Measurements from ENCODE around the gene SELENOP. TPM values are rescaled to one million over a fixed set of nuclear protein-coding genes. Genes with fewer than 3 reads are reported as not detected.
A peak's percentile ranks its signal among the peaks of the same experiment; 100 is the strongest.

Gene SELENOP
- total and polyA plus RNA-seq, 9 of the 15 experiments (the other 6 are each of a cell fraction or from before 2014, with no cell fraction given), result 3.2 to 6.3 (median 4.5) TPM

DNA sequence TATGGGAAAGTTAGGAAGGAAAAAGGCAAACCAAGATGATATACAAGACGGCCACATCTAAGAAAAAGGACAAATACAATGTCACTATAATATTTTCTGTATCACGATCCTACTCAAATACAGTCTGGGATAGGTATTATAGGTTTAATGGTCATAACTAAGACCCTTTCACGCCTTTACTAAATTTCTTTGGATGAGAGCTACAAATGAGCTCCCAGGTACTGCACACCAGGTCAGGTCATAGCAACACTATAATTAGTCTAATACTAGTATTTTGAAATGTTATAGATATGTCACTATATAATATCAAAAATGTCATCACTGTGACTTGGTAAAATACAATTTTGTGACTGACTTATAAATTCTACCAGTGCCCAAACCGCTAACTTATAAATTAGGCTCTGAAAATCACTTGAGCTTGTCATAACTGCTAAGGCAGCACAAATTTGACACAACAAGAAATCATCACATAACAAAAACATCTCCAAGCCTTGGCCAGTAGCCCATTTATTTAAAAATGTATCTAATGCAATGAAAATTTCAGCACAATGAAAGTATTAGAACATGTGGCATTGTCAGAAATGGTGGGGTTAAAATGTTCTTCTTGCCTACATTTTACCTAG is 6.9 kb downstream of the SELENOP start:
- H3K79me2 ChIP-seq (ENCODE audit: control insufficient read depth, insufficient read depth, low read length), result no peaks in the 10 kb centered on the region
- no peaks in the 10 kb centered on the region for H3K9me1 ChIP-seq (ENCODE audit: control insufficient read depth, insufficient read depth, low read length)
- ChIA-PET POLR2A (interaction anchor here (0.5 kb wide), 1 partner anchor 74 kb away, joined by 3 read pairs; no protein-coding TSS in a partner anchor), CTCF (ENCODE audit: low intra/inter-chr PET ratio) (no interaction called here)
- no peak overlapping the region for H3K4me3 ChIP-seq
- no peaks in the 10 kb centered on the region for H3K36me3 ChIP-seq (ENCODE audit: control insufficient read depth, insufficient read depth, low read length)
- TF ChIP-seq ELF1 (tag; IDR thresholded peaks at IDR 0.05) (no peak), ZNF146 (CRISPR knock-in tag; IDR thresholded peaks at IDR 0.05; ENCODE audit: unreplicated experiment) (no peak), GABPB1 (CRISPR knock-in tag; IDR thresholded peaks at IDR 0.05) (no peak), ZNF316 (IDR thresholded peaks at IDR 0.05) (peak; percentile 37), TCF3 (CRISPR knock-in tag; IDR thresholded peaks at IDR 0.05) (no peak), RBM25 (IDR thresholded peaks at IDR 0.05; ENCODE audit: low read depth, low read length, severe bottlenecking) (no peak), ZNF780A (CRISPR knock-in tag; IDR thresholded peaks at IDR 0.05) (no peak), THRAP3 (IDR thresholded peaks at IDR 0.05; ENCODE audit: borderline replicate concordance) (no peak), C11orf30 (IDR thresholded peaks at IDR 0.05; ENCODE audit: low read depth) (0 out of 2 replicates have a peak, but pooled peaks have one; percentile 24)
- TF ChIP-seq, protein P1, sequence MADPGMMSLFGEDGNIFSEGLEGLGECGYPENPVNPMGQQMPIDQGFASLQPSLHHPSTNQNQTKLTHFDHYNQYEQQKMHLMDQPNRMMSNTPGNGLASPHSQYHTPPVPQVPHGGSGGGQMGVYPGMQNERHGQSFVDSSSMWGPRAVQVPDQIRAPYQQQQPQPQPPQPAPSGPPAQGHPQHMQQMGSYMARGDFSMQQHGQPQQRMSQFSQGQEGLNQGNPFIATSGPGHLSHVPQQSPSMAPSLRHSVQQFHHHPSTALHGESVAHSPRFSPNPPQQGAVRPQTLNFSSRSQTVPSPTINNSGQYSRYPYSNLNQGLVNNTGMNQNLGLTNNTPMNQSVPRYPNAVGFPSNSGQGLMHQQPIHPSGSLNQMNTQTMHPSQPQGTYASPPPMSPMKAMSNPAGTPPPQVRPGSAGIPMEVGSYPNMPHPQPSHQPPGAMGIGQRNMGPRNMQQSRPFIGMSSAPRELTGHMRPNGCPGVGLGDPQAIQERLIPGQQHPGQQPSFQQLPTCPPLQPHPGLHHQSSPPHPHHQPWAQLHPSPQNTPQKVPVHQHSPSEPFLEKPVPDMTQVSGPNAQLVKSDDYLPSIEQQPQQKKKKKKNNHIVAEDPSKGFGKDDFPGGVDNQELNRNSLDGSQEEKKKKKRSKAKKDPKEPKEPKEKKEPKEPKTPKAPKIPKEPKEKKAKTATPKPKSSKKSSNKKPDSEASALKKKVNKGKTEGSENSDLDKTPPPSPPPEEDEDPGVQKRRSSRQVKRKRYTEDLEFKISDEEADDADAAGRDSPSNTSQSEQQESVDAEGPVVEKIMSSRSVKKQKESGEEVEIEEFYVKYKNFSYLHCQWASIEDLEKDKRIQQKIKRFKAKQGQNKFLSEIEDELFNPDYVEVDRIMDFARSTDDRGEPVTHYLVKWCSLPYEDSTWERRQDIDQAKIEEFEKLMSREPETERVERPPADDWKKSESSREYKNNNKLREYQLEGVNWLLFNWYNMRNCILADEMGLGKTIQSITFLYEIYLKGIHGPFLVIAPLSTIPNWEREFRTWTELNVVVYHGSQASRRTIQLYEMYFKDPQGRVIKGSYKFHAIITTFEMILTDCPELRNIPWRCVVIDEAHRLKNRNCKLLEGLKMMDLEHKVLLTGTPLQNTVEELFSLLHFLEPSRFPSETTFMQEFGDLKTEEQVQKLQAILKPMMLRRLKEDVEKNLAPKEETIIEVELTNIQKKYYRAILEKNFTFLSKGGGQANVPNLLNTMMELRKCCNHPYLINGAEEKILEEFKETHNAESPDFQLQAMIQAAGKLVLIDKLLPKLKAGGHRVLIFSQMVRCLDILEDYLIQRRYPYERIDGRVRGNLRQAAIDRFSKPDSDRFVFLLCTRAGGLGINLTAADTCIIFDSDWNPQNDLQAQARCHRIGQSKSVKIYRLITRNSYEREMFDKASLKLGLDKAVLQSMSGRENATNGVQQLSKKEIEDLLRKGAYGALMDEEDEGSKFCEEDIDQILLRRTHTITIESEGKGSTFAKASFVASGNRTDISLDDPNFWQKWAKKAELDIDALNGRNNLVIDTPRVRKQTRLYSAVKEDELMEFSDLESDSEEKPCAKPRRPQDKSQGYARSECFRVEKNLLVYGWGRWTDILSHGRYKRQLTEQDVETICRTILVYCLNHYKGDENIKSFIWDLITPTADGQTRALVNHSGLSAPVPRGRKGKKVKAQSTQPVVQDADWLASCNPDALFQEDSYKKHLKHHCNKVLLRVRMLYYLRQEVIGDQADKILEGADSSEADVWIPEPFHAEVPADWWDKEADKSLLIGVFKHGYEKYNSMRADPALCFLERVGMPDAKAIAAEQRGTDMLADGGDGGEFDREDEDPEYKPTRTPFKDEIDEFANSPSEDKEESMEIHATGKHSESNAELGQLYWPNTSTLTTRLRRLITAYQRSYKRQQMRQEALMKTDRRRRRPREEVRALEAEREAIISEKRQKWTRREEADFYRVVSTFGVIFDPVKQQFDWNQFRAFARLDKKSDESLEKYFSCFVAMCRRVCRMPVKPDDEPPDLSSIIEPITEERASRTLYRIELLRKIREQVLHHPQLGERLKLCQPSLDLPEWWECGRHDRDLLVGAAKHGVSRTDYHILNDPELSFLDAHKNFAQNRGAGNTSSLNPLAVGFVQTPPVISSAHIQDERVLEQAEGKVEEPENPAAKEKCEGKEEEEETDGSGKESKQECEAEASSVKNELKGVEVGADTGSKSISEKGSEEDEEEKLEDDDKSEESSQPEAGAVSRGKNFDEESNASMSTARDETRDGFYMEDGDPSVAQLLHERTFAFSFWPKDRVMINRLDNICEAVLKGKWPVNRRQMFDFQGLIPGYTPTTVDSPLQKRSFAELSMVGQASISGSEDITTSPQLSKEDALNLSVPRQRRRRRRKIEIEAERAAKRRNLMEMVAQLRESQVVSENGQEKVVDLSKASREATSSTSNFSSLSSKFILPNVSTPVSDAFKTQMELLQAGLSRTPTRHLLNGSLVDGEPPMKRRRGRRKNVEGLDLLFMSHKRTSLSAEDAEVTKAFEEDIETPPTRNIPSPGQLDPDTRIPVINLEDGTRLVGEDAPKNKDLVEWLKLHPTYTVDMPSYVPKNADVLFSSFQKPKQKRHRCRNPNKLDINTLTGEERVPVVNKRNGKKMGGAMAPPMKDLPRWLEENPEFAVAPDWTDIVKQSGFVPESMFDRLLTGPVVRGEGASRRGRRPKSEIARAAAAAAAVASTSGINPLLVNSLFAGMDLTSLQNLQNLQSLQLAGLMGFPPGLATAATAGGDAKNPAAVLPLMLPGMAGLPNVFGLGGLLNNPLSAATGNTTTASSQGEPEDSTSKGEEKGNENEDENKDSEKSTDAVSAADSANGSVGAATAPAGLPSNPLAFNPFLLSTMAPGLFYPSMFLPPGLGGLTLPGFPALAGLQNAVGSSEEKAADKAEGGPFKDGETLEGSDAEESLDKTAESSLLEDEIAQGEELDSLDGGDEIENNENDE (IDR thresholded peaks at IDR 0.05; ENCODE audit: low read depth, low read length), result no peak
- H3K27me3 ChIP-seq (ENCODE audit: control insufficient read depth in 2 of 2, insufficient read depth in 2 of 2, low read length in 2 of 2), result no peaks in the 10 kb centered on the region
- no peaks in the 10 kb centered on the region for H3K4me1 ChIP-seq (replicated peaks in 1 of 2; ENCODE audit: control insufficient read depth in 2 of 2, insufficient read depth in 2 of 2, low read length in 2 of 2)
- intact Hi-C loops (cut with micrococcal nuclease) (loop anchor here (5.0 kb wide), 1 partner anchor 82 kb away; no protein-coding TSS in a partner anchor), in situ Hi-C loops (cut with MboI) (no loop called here)
- no peak overlapping the region for H3K9ac ChIP-seq (ENCODE audit: insufficient read depth in 1 of 2, low read depth in 2 of 2, low read length in 2 of 2)
- no peak overlapping the region for H3K4me2 ChIP-seq (ENCODE audit: insufficient read depth, low read length)
- H3K9me3 ChIP-seq (replicated peaks; ENCODE audit: control insufficient read depth, insufficient read depth, low read depth, low read length), result no peaks in the 10 kb centered on the region
- 48% methylated on average over 4 of the region's 4 CpGs for WGBS (ENCODE audit: insufficient coverage, low coverage, missing lambda C conversion rate)
- H4K20me1 ChIP-seq (replicated peaks; ENCODE audit: control insufficient read depth, insufficient read depth, low read length), result no peaks in the 10 kb centered on the region
- DNase-seq (ENCODE audit: extremely low read depth in 1 of 4, low spot score in 3 of 4), result no peak
- ATAC-seq, result no peak
- H3K27ac ChIP-seq (ENCODE audit: extremely low read depth, low read depth, low read length), result no peak overlapping the region
- FAIRE-seq, result no peak
- no TSS peak for BruUV-seq (replicated peaks)
- H2AFZ ChIP-seq (ENCODE audit: low read depth, low read length), result no peak overlapping the region

Data from K562 (cell line).